GM23338 (cell line): ENCODE data around the gene ITGAV. TPM values are rescaled to one million over a fixed set of nuclear protein-coding genes. Genes with fewer than 3 reads are reported as not detected.

Experiments used
- ATAC-seq: fragments of 200-7000 bp; cut with Tn5 transposase; 3 replicates; pipeline ENCODE4 v1.9.1; 2020
- DNase-seq: peaks from one replicate; pipeline ENCODE4 v3.0.0-alpha.2; 2015; ENCODE audit warnings: low spot score
- H2AFZ ChIP-seq: fragments of 200-600 bp; sonication (generic); 2 replicates; pipeline ENCODE4 v1.8.0; 2016; ENCODE audit warnings: antibody characterized with exemption, mild to moderate bottlenecking, moderate library complexity
- H3F3A ChIP-seq: fragments of 200-600 bp; sonication (generic); replicated peaks from 2 replicates; pipeline ENCODE4 v1.8.0; 2017; ENCODE audit warnings: antibody characterized with exemption, mixed run types, low read depth
- H3K27ac ChIP-seq: fragments of 200-600 bp; sonication (generic); 2 replicates; pipeline ENCODE4 v1.6.1; 2016; ENCODE audit warnings: low read depth
- H3K27me3 ChIP-seq: fragments of 200-600 bp; sonication (generic); 2 replicates; pipeline ENCODE4 v1.8.0; 2016; ENCODE audit warnings: mild to moderate bottlenecking, mixed run types, moderate library complexity; ENCODE audit not compliant: insufficient read depth
- H3K36me3 ChIP-seq: fragments of 200-600 bp; sonication (generic); 2 replicates; pipeline ENCODE4 v1.8.0; 2016; ENCODE audit warnings: mild to moderate bottlenecking; ENCODE audit not compliant: insufficient read depth
- H3K4me1 ChIP-seq: fragments of 200-600 bp; sonication (generic); 2 replicates; pipeline ENCODE4 v1.8.0; 2016; ENCODE audit warnings: mild to moderate bottlenecking, moderate library complexity; ENCODE audit not compliant: insufficient read depth
- H3K4me2 ChIP-seq: fragments of 200-600 bp; sonication (generic); 2 replicates; pipeline ENCODE4 v1.7.1; 2017; ENCODE audit warnings: mixed run types
- H3K4me3 ChIP-seq: fragments of 200-600 bp; sonication (generic); 2 replicates; pipeline ENCODE4 v1.6.1; 2016; ENCODE audit warnings: mixed run types
- H3K79me2 ChIP-seq: fragments of 200-600 bp; sonication (generic); replicated peaks from 2 replicates; pipeline ENCODE4 v1.8.0; 2017; ENCODE audit warnings: mild to moderate bottlenecking; ENCODE audit not compliant: insufficient read depth
- H3K9me2 ChIP-seq: fragments of 200-600 bp; sonication (generic); 2 replicates; pipeline ENCODE4 v1.8.0; 2017; ENCODE audit not compliant: insufficient read depth
- H4K20me1 ChIP-seq: fragments of 200-600 bp; sonication (generic); replicated peaks from 2 replicates; pipeline ENCODE4 v1.8.0; 2017; ENCODE audit warnings: mild to moderate bottlenecking; ENCODE audit not compliant: insufficient read depth
- H3K27ac Mint-ChIP-seq: 2 replicates; pipeline ENCODE4 v1.8.0; 2020; ENCODE audit warnings: inconsistent platforms, mild to moderate bottlenecking, moderate library complexity, mixed read lengths
- H3K27me3 Mint-ChIP-seq: 3 replicates; pipeline ENCODE4 v1.8.0; 2022; ENCODE audit warnings: low read depth, mild to moderate bottlenecking, moderate library complexity, mixed read lengths, inconsistent platforms; ENCODE audit not compliant: insufficient read depth, poor library complexity
- H3K36me3 Mint-ChIP-seq: 3 replicates; pipeline ENCODE4 v1.8.0; 2021; ENCODE audit warnings: low read depth, mild to moderate bottlenecking, inconsistent platforms, moderate library complexity, mixed read lengths
- H3K4me1 Mint-ChIP-seq: 3 replicates; pipeline ENCODE4 v1.8.0; 2020; ENCODE audit warnings: mild to moderate bottlenecking, inconsistent platforms, mixed read lengths
- H3K4me3 Mint-ChIP-seq: 3 replicates; pipeline ENCODE4 v1.8.0; 2021; ENCODE audit warnings: moderate library complexity, mild to moderate bottlenecking, inconsistent platforms, mixed read lengths
- H3K9me3 Mint-ChIP-seq: 3 replicates; pipeline ENCODE4 v1.8.0; 2020; ENCODE audit warnings: moderate library complexity, mild to moderate bottlenecking, inconsistent platforms, mixed read lengths
- CREB1 ChIP-seq: fragments of 250-450 bp; sonication (Bioruptor Pico); IDR thresholded peaks from 2 replicates; pipeline ENCODE4 v1.5.0; 2020; ENCODE audit warnings: low read depth, mild to moderate bottlenecking, moderate library complexity
- EZH2 ChIP-seq: fragments of 200-600 bp; sonication (generic); IDR thresholded peaks from one replicate; pipeline ENCODE4 v1.8.0; 2017; ENCODE audit warnings: antibody characterized with exemption, mild to moderate bottlenecking, low read depth; ENCODE audit not compliant: unreplicated experiment
- EZH2phosphoT487 ChIP-seq: fragments of 200-600 bp; sonication (generic); IDR thresholded peaks from one replicate; pipeline ENCODE4 v1.8.1; 2018; ENCODE audit warnings: antibody characterized with exemption; ENCODE audit not compliant: unreplicated experiment
- JUNB ChIP-seq: IDR thresholded peaks from one replicate; pipeline ENCODE4 v1.6.1; 2016; ENCODE audit warnings: antibody characterized with exemption; ENCODE audit not compliant: unreplicated experiment
- NANOG ChIP-seq: IDR thresholded peaks from 2 replicates; pipeline ENCODE4 v1.6.1; 2016; ENCODE audit warnings: antibody characterized with exemption, borderline replicate concordance
- ZNF114 ChIP-seq: fragments of 250-450 bp; sonication (Bioruptor Pico); IDR thresholded peaks from 2 replicates; pipeline ENCODE4 v1.5.0; 2020; ENCODE audit warnings: mild to moderate bottlenecking, moderate library complexity
- ZNF331 ChIP-seq: fragments of 250-450 bp; sonication (Bioruptor Pico); IDR thresholded peaks from 2 replicates; pipeline ENCODE4 v1.5.0; 2020; ENCODE audit warnings: low read depth, mild to moderate bottlenecking, moderate library complexity
- polyA plus RNA-seq: library from polyadenylated mRNA; unstranded; fragments of >200 nt; fragmentation: Nextera tagmentation; extraction: Ambion mirVana; gene quantifications from 2 replicates; pipeline ENCODE4 v1.2.1, GENCODE V29; 2016
- total RNA-seq: library from RNA; depleted of rRNA; stranded (reverse); fragments of >200 nt; shearing (Covaris generic); gene quantifications from 2 replicates; pipeline ENCODE4 v1.2.3, GENCODE V29; 2014
- TF ChIP-seq, protein P1 (sequence below): IDR thresholded peaks from one replicate; pipeline ENCODE4 v1.6.1; 2018; ENCODE audit warnings: antibody characterized with exemption; ENCODE audit not compliant: unreplicated experiment
- TF ChIP-seq, protein P2 (sequence below): IDR thresholded peaks from 2 replicates; pipeline ENCODE4 v1.6.1; 2016; ENCODE audit warnings: antibody characterized with exemption

Gene ITGAV
- total and polyA plus RNA-seq, 2 experiments from 2014 or later = 9.1 to 56.5 TPM

DNA sequence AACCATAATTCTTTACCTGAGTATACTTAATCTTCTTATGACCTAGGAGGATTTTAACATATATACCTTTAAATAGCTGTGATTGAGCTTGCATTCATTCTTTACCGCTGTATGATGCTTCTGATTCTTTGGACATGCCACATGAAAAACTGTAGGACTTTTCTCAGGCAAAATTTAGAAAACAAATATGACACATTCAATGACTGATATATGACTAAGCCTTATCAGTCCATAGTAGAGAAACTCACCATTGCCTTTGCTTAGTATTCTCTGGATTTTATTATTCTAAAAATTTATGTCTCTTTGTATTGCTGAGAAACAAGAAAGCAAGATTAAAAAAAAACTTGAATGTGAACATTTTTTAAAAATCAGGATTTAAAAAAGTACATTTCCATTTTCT is 107.7 kb downstream of the ITGAV start:
- no peak overlapping the region for H3K4me2 ChIP-seq
- no peaks in the 10 kb centered on the region; the same call in 1 of the 2 replicates for H4K20me1 ChIP-seq
- H3K9me2 ChIP-seq = 0 out of 2 replicates have a peak, but pooled peaks cover 4% of the 10 kb centered on the region
- H2AFZ ChIP-seq = no peak overlapping the region
- H3K79me2 ChIP-seq = peaks cover 71% of the 10 kb centered on the region
- DNase-seq (no peak), ATAC-seq (no peak)
- H3K36me3 Mint-ChIP-seq = no peaks in the 10 kb centered on the region; the same call in 2 of the 3 replicates
- H3K27me3 ChIP-seq = no peaks in the 10 kb centered on the region
- H3K36me3 ChIP-seq = no peaks in the 10 kb centered on the region
- H3K4me1 Mint-ChIP-seq = peaks cover 31% of the 10 kb centered on the region
- H3K4me1 ChIP-seq = peaks cover 28% of the 10 kb centered on the region
- no peaks in the 10 kb centered on the region for H3K27me3 Mint-ChIP-seq
- H3K4me3 Mint-ChIP-seq = no peak overlapping the region
- H3K27ac ChIP-seq = no peak overlapping the region
- no peaks in the 10 kb centered on the region for H3K9me3 Mint-ChIP-seq
- no peak overlapping the region for H3K27ac Mint-ChIP-seq
- no peaks in the 10 kb centered on the region for H3F3A ChIP-seq
- TF ChIP-seq EZH2 (no peak), ZNF114 (CRISPR knock-in tag) (no peak), EZH2phosphoT487 (no peak), CREB1 (CRISPR knock-in tag) (no peak), ZNF331 (CRISPR knock-in tag) (no peak)
- TF ChIP-seq, protein P1, sequence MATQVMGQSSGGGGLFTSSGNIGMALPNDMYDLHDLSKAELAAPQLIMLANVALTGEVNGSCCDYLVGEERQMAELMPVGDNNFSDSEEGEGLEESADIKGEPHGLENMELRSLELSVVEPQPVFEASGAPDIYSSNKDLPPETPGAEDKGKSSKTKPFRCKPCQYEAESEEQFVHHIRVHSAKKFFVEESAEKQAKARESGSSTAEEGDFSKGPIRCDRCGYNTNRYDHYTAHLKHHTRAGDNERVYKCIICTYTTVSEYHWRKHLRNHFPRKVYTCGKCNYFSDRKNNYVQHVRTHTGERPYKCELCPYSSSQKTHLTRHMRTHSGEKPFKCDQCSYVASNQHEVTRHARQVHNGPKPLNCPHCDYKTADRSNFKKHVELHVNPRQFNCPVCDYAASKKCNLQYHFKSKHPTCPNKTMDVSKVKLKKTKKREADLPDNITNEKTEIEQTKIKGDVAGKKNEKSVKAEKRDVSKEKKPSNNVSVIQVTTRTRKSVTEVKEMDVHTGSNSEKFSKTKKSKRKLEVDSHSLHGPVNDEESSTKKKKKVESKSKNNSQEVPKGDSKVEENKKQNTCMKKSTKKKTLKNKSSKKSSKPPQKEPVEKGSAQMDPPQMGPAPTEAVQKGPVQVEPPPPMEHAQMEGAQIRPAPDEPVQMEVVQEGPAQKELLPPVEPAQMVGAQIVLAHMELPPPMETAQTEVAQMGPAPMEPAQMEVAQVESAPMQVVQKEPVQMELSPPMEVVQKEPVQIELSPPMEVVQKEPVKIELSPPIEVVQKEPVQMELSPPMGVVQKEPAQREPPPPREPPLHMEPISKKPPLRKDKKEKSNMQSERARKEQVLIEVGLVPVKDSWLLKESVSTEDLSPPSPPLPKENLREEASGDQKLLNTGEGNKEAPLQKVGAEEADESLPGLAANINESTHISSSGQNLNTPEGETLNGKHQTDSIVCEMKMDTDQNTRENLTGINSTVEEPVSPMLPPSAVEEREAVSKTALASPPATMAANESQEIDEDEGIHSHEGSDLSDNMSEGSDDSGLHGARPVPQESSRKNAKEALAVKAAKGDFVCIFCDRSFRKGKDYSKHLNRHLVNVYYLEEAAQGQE = no peak
- H3K4me3 ChIP-seq = no peak overlapping the region

DNA sequence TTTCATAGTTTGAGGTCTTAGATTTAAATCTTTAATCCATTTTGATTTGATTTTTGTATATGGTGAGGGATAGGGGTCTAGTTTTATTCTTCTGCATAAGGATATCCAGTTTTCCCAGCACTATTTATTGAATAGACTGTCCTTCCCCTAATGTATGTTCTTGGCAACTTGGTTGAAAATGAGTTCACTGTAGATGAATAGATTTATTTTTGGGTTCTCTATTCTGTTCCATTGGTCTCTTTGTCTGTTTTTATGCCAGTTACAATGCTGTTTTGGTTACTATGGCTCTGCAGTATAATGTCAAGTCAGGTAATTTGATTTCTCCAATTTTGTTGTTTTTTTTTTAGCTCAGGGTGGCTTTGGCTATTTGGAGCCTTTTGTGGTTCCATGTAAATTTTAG is 109.9 kb downstream of the ITGAV start:
- 0 out of 2 replicates have a peak, but pooled peaks cover 4% of the 10 kb centered on the region for H3K9me2 ChIP-seq
- DNase-seq (no peak), ATAC-seq (no peak)
- H3K4me2 ChIP-seq = no peak overlapping the region
- H3K4me1 Mint-ChIP-seq = peaks cover 24% of the 10 kb centered on the region
- no peaks in the 10 kb centered on the region for H3F3A ChIP-seq
- peaks cover 4% of the 10 kb centered on the region; the same call in 2 of the 3 replicates for H3K36me3 Mint-ChIP-seq
- no peak overlapping the region for H3K4me3 ChIP-seq
- no peaks in the 10 kb centered on the region for H3K36me3 ChIP-seq
- H4K20me1 ChIP-seq = no peaks in the 10 kb centered on the region; the same call in 1 of the 2 replicates
- no peak overlapping the region for H3K4me3 Mint-ChIP-seq
- H3K9me3 Mint-ChIP-seq = peaks cover 3% of the 10 kb centered on the region; the same call in 1 of the 3 replicates
- no peaks in the 10 kb centered on the region for H3K27me3 Mint-ChIP-seq
- peaks cover 19% of the 10 kb centered on the region for H3K4me1 ChIP-seq
- no peak overlapping the region for H3K27ac Mint-ChIP-seq
- TF ChIP-seq, protein P2, sequence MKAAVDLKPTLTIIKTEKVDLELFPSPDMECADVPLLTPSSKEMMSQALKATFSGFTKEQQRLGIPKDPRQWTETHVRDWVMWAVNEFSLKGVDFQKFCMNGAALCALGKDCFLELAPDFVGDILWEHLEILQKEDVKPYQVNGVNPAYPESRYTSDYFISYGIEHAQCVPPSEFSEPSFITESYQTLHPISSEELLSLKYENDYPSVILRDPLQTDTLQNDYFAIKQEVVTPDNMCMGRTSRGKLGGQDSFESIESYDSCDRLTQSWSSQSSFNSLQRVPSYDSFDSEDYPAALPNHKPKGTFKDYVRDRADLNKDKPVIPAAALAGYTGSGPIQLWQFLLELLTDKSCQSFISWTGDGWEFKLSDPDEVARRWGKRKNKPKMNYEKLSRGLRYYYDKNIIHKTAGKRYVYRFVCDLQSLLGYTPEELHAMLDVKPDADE = no peak
- TF ChIP-seq EZH2phosphoT487 = no peak
- TF ChIP-seq JUNB = no peak
- TF ChIP-seq NANOG = no peak
- TF ChIP-seq CREB1 (CRISPR knock-in tag) = no peak
- no peak for TF ChIP-seq ZNF114 (CRISPR knock-in tag)
- H3K79me2 ChIP-seq = peaks cover 73% of the 10 kb centered on the region
- no peak overlapping the region for H3K27ac ChIP-seq
- no peaks in the 10 kb centered on the region for H3K27me3 ChIP-seq
- H2AFZ ChIP-seq = no peak overlapping the region
